SK-N-SH treated with all-trans-retinoic acid at 6 μM for 48 hours (cell line): ENCODE measurements around the gene LRRC18.

ENCODE experiments used
- OSR1 ChIP-seq: fragments of 250-450 bp; sonication (Bioruptor Pico); IDR thresholded peaks from 2 replicates; pipeline ENCODE4 v1.8.0; 2022; ENCODE audit warnings: moderate library complexity, mild to moderate bottlenecking, inconsistent platforms
- ZNF8 ChIP-seq: fragments of 450-650 bp; formaldehyde crosslinking; IDR thresholded peaks from 2 replicates; pipeline ENCODE4 v1.5.0; 2020; ENCODE audit warnings: mild to moderate bottlenecking, moderate library complexity

GRCh38 chr10:48937796-48938195, 1.8 kb downstream of the LRRC18 start:
- TF ChIP-seq ZNF8 (CRISPR knock-in tag) (no peak), OSR1 (CRISPR knock-in tag) (no peak)
